Esophagus squamous epithelium (tissue), 4 donors: ENCODE measurements around the gene CPNE5.

Experiments
- POLR2A ChIP-seq, 4 donors: fragments of 450-650 bp; IDR thresholded peaks; one replicate each; pipeline ENCODE4 v1.6.1; 2017; ENCODE audit warnings: antibody characterized with exemption in 4 of 4, mild to moderate bottlenecking in 4 of 4, moderate library complexity in 3 of 4
- TF ChIP-seq, protein P1 (sequence below), 6 experiments: fragments of 450-650 bp in 4 of 6; fragments of 200-600 bp in 2 of 6; sonication (generic) in 2 of 6; IDR thresholded peaks; one replicate each; pipeline ENCODE4 v1.5.1; 2016 to 2019; ENCODE audit warnings: antibody characterized with exemption in 6 of 6, mild to moderate bottlenecking in 4 of 6, moderate library complexity in 4 of 6

DNA sequence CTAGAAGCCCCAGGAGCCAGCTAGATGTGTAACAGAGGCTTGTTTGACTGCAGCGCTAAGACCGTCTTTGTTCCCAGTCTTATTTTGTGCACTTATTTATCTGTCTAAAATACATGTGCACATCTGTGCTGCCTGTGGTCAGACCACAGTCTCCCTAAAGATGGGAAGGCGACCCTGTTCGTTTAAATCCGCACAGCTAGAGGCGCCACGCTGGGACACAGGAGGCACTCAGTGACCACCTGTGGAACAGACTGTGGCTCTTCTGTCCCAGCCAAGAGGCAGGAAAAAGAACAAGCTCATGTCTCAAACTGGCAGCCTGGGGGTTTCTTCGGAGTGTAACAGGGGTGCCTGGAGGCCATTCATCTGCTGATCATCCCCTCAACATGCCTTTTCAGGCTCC lies 66.8 kb downstream of the CPNE5 start:
- TF ChIP-seq, protein P1, sequence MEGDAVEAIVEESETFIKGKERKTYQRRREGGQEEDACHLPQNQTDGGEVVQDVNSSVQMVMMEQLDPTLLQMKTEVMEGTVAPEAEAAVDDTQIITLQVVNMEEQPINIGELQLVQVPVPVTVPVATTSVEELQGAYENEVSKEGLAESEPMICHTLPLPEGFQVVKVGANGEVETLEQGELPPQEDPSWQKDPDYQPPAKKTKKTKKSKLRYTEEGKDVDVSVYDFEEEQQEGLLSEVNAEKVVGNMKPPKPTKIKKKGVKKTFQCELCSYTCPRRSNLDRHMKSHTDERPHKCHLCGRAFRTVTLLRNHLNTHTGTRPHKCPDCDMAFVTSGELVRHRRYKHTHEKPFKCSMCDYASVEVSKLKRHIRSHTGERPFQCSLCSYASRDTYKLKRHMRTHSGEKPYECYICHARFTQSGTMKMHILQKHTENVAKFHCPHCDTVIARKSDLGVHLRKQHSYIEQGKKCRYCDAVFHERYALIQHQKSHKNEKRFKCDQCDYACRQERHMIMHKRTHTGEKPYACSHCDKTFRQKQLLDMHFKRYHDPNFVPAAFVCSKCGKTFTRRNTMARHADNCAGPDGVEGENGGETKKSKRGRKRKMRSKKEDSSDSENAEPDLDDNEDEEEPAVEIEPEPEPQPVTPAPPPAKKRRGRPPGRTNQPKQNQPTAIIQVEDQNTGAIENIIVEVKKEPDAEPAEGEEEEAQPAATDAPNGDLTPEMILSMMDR (IDR thresholded peaks at IDR 0.05), result no peak
- no peak for TF ChIP-seq POLR2A (IDR thresholded peaks at IDR 0.05)
